Tibial artery (tissue), 4 donors: ENCODE measurements around the gene KLF6.

Experiments used
- DNase-seq, 2 donors: peaks; one replicate each; pipeline ENCODE4 v3.0.0-alpha.2; 2019
- H3K27ac ChIP-seq, 2 donors: fragments of 200-600 bp; sonication (generic) in 1 of 2; 1 replicate in 1 of 2; 2 replicates in 1 of 2; pipeline ENCODE4 v1.5.1; 2018 to 2019; ENCODE audit warnings: mild to moderate bottlenecking in 1 of 2
- H3K27me3 ChIP-seq, 2 donors: fragments of 200-600 bp; sonication (generic) in 1 of 2; one replicate each; pipeline versions ENCODE4 v1.5.1 to v1.6.0; 2016 to 2019
- H3K36me3 ChIP-seq, 3 donors: fragments of 200-600 bp; sonication (generic) in 2 of 3; one replicate each; pipeline ENCODE4 v1.5.1; 2016 to 2019; ENCODE audit warnings: mild to moderate bottlenecking in 2 of 3
- H3K4me1 ChIP-seq, 4 donors: fragments of 200-600 bp; sonication (generic) in 2 of 4; 1 replicate in 3 of 4; 2 replicates in 1 of 4; pipeline ENCODE4 v1.5.1; 2016 to 2019
- H3K4me3 ChIP-seq, 2 donors: fragments of 200-600 bp; sonication (generic) in 1 of 2; 1 replicate in 1 of 2; 2 replicates in 1 of 2; pipeline ENCODE4 v1.5.1; 2018 to 2019; ENCODE audit warnings: mild to moderate bottlenecking in 2 of 2
- H3K9me3 ChIP-seq, 3 donors: fragments of 200-600 bp; sonication (generic) in 1 of 3; one replicate each; pipeline ENCODE4 v1.5.1; 2016 to 2019
- CTCF ChIP-seq, 2 experiments: fragments of 200-600 bp in 1 of 2; fragments of 450-650 bp in 1 of 2; IDR thresholded peaks; one replicate each; pipeline ENCODE4 v1.5.1; 2017 to 2019; ENCODE audit warnings: antibody characterized with exemption in 2 of 2, mild to moderate bottlenecking in 1 of 2, moderate library complexity in 1 of 2
- intact Hi-C: fragments of 100-400 bp; cut with DNase I; formaldehyde crosslinking; loops from one replicate; pipeline ENCODE4 v1.15.0; 2023; ENCODE audit warnings: low total_unique reads

Gene KLF6

GRCh38 chr10:3800586-3800985 lies 15.6 kb upstream of the KLF6 start:
- no peaks in the 10 kb centered on the region for H3K27me3 ChIP-seq
- peaks cover 0 to 16% (median 11%) of the 10 kb centered on the region in 4 donors for H3K4me1 ChIP-seq
- no peaks in the 10 kb centered on the region for H3K9me3 ChIP-seq
- H3K36me3 ChIP-seq: no peaks in the 10 kb centered on the region
- no peak for TF ChIP-seq CTCF (IDR thresholded peaks at IDR 0.05)
- no peak overlapping the region for H3K27ac ChIP-seq
- no peak for DNase-seq
- intact Hi-C loops: no loop called here
- H3K4me3 ChIP-seq: no peak overlapping the region

DNA sequence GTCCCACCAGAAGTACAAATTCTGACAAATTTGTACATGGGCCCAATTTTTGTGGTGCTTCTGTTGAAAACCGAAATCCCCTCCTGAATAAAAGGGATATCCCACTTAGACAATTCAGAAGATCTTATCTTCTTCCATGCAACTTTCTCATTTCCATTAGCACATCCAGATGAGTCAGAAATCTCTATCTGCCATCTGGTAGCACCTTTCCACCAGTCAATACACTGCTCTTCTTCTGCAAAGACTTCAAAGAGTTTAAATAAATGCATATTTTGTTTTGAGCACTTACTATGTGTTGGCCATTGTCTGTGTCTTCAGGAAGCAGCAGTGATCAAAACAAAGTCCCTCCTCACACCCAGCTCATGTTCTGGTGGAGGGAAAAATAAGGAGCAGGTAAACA lies 12.7 kb upstream of the KLF6 start:
- Histone ChIP-seq H3K4me1 (no peaks in the 10 kb centered on the region), H3K36me3 (no peaks in the 10 kb centered on the region), H3K27ac (no peak overlapping the region), H3K4me3 (no peak overlapping the region), H3K27me3 (no peaks in the 10 kb centered on the region), H3K9me3 (no peaks in the 10 kb centered on the region)
- no peak for TF ChIP-seq CTCF (IDR thresholded peaks at IDR 0.05)
- intact Hi-C loops: no loop called here
- DNase-seq: no peak

DNA sequence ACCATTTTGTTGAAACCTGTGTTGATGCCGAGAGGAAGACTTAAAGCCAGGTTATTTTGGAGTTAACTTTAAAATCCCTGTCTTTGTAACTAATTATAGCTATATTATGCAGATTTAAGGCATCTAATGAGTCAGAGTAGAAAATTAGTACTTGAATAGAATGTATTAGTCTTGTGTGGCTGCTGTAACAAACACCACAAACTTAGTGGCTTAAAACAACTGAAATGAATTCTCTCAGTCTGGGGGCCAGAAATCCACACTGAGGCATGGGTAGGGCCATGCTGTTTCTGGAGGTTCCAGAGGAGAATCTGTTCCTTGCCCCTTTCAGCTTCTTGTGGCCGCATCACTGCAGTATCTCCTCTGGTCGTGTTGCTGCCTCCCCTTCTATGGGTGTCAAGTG lies 8.5 kb upstream of the KLF6 start:
- no peak overlapping the region for H3K4me3 ChIP-seq
- H3K36me3 ChIP-seq: no peaks in the 10 kb centered on the region
- no peak for TF ChIP-seq CTCF (IDR thresholded peaks at IDR 0.05)
- H3K9me3 ChIP-seq: peaks cover 0 to 4% (median 0%) of the 10 kb centered on the region in 3 donors
- no peak for DNase-seq
- H3K4me1 ChIP-seq: no peaks in the 10 kb centered on the region
- intact Hi-C loops: no loop called here
- no peaks in the 10 kb centered on the region for H3K27me3 ChIP-seq
- no peak overlapping the region for H3K27ac ChIP-seq

- no peak overlapping the region for H3K27ac ChIP-seq
- no peak overlapping the region for H3K4me3 ChIP-seq
- TF ChIP-seq CTCF (IDR thresholded peaks at IDR 0.05): no peak
- no peaks in the 10 kb centered on the region for H3K4me1 ChIP-seq
- no peak for DNase-seq
- intact Hi-C loops: no loop called here
- H3K27me3 ChIP-seq: no peaks in the 10 kb centered on the region
- H3K9me3 ChIP-seq: peaks cover 0 to 4% (median 0%) of the 10 kb centered on the region in 3 donors
- no peaks in the 10 kb centered on the region for H3K36me3 ChIP-seq
Observed at GRCh38 chr10:3792710-3793219, 7.8 kb upstream of the KLF6 start.

DNA sequence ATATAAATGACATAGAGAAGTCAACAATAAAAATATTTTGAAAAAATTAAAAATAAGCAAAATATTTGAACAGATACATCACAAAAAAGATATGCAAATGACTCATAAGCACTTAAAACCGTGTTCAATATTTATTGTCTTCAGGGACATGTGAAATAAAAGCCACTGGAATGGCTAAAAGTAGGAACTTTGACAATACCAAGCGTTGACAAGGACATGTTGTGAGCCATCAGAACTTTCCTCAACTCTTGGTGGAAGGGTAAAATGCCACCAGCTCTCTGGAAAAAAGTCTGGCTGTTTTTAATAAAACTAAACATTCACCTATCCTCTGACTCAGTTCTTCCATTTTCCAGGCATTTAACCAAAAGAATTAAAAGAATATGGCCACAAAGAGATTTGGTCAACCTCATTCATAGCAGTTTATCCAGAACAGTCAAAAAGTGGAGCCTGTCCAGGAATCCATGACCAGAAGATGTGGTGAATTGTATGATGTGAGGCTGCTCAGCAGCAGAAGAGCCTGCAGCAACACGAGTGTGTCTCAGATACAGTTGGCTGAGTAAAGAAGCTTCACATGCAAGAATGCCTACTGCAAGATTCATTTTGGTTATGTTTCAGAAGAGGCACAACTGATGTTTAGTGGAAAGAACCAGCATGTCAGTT lies 7.1 kb upstream of the KLF6 start:
- intact Hi-C loops: no loop called here
- Histone ChIP-seq H3K4me1 (no peaks in the 10 kb centered on the region), H3K27ac (no peak overlapping the region)

More for the DNA sequence above, 7.1 kb upstream of the KLF6 start:
- Histone ChIP-seq H3K9me3 (peaks cover 0 to 4% (median 0%) of the 10 kb centered on the region in 3 donors), H3K36me3 (no peaks in the 10 kb centered on the region), H3K27me3 (no peaks in the 10 kb centered on the region), H3K4me3 (no peak overlapping the region)
- TF ChIP-seq CTCF (IDR thresholded peaks at IDR 0.05): no peak
- no peak for DNase-seq
